HEK293 (cell line): ENCODE data around the gene CD99L2.
"Not testable (repeated sequence)": the region's sequence is repeated elsewhere in the genome, so short reads cannot be mapped to it uniquely, and the experiment has no call there.

Experiments used
- ZNF292 ChIP-seq: fragments of 450-650 bp; formaldehyde crosslinking; IDR thresholded peaks from 2 replicates; pipeline ENCODE4 v1.5.1; 2016; ENCODE audit warnings: low read depth, missing biosample characterization, missing genetic modification characterization, borderline replicate concordance
- ZNF302 ChIP-seq: fragments of 450-650 bp; formaldehyde crosslinking; IDR thresholded peaks from 2 replicates; pipeline ENCODE4 v1.5.1; 2016; ENCODE audit warnings: missing biosample characterization, missing genetic modification characterization, low read depth
- ZNF366 ChIP-seq: fragments of 450-650 bp; formaldehyde crosslinking; conservative IDR thresholded peaks from 2 replicates; pipeline ENCODE4 v1.5.1; 2016; ENCODE audit warnings: missing biosample characterization, missing genetic modification characterization
- TF ChIP-seq, protein P1 (sequence below): fragments of 450-650 bp; formaldehyde crosslinking; IDR thresholded peaks from 2 replicates; pipeline ENCODE4 v1.5.1; 2016; ENCODE audit warnings: missing biosample characterization, missing genetic modification characterization
- TF ChIP-seq, protein P2 (sequence below): fragments of 450-650 bp; formaldehyde crosslinking; IDR thresholded peaks from 2 replicates; pipeline ENCODE4 v1.5.1; 2016; ENCODE audit warnings: missing biosample characterization, missing genetic modification characterization
- TF ChIP-seq, protein P3 (sequence below): fragments of 450-650 bp; formaldehyde crosslinking; conservative IDR thresholded peaks from 2 replicates; pipeline ENCODE4 v1.5.1; 2016; ENCODE audit warnings: low read depth, missing biosample characterization, missing genetic modification characterization

DNA sequence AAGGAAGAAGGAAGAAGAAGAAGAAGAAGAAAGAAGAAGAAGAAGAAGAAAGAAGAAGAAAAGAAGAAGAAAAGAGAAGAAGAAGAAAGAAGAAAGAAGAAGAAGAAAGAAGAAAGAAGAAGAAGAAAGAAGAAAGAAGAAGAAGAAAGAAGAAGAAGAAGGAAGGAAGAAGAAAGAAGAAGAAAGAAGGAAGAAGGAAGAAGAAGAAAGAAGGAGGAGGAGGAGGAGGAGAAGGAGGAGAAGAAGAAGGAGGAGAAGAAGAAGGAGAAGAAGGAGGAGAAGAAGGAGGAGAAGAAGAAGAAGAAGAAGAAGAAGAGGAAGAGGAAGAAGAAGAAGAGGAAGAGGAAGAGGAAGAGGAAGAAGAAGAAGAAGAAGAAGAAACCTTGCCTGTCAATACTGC lies 74.1 kb downstream of the CD99L2 start:
- TF ChIP-seq, protein P1, sequence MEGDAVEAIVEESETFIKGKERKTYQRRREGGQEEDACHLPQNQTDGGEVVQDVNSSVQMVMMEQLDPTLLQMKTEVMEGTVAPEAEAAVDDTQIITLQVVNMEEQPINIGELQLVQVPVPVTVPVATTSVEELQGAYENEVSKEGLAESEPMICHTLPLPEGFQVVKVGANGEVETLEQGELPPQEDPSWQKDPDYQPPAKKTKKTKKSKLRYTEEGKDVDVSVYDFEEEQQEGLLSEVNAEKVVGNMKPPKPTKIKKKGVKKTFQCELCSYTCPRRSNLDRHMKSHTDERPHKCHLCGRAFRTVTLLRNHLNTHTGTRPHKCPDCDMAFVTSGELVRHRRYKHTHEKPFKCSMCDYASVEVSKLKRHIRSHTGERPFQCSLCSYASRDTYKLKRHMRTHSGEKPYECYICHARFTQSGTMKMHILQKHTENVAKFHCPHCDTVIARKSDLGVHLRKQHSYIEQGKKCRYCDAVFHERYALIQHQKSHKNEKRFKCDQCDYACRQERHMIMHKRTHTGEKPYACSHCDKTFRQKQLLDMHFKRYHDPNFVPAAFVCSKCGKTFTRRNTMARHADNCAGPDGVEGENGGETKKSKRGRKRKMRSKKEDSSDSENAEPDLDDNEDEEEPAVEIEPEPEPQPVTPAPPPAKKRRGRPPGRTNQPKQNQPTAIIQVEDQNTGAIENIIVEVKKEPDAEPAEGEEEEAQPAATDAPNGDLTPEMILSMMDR (tag by site-specific recombination): not testable (repeated sequence)
- TF ChIP-seq, protein P2, sequence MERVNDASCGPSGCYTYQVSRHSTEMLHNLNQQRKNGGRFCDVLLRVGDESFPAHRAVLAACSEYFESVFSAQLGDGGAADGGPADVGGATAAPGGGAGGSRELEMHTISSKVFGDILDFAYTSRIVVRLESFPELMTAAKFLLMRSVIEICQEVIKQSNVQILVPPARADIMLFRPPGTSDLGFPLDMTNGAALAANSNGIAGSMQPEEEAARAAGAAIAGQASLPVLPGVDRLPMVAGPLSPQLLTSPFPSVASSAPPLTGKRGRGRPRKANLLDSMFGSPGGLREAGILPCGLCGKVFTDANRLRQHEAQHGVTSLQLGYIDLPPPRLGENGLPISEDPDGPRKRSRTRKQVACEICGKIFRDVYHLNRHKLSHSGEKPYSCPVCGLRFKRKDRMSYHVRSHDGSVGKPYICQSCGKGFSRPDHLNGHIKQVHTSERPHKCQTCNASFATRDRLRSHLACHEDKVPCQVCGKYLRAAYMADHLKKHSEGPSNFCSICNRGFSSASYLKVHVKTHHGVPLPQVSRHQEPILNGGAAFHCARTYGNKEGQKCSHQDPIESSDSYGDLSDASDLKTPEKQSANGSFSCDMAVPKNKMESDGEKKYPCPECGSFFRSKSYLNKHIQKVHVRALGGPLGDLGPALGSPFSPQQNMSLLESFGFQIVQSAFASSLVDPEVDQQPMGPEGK (tag by site-specific recombination): not testable (repeated sequence)
- TF ChIP-seq, protein P3, sequence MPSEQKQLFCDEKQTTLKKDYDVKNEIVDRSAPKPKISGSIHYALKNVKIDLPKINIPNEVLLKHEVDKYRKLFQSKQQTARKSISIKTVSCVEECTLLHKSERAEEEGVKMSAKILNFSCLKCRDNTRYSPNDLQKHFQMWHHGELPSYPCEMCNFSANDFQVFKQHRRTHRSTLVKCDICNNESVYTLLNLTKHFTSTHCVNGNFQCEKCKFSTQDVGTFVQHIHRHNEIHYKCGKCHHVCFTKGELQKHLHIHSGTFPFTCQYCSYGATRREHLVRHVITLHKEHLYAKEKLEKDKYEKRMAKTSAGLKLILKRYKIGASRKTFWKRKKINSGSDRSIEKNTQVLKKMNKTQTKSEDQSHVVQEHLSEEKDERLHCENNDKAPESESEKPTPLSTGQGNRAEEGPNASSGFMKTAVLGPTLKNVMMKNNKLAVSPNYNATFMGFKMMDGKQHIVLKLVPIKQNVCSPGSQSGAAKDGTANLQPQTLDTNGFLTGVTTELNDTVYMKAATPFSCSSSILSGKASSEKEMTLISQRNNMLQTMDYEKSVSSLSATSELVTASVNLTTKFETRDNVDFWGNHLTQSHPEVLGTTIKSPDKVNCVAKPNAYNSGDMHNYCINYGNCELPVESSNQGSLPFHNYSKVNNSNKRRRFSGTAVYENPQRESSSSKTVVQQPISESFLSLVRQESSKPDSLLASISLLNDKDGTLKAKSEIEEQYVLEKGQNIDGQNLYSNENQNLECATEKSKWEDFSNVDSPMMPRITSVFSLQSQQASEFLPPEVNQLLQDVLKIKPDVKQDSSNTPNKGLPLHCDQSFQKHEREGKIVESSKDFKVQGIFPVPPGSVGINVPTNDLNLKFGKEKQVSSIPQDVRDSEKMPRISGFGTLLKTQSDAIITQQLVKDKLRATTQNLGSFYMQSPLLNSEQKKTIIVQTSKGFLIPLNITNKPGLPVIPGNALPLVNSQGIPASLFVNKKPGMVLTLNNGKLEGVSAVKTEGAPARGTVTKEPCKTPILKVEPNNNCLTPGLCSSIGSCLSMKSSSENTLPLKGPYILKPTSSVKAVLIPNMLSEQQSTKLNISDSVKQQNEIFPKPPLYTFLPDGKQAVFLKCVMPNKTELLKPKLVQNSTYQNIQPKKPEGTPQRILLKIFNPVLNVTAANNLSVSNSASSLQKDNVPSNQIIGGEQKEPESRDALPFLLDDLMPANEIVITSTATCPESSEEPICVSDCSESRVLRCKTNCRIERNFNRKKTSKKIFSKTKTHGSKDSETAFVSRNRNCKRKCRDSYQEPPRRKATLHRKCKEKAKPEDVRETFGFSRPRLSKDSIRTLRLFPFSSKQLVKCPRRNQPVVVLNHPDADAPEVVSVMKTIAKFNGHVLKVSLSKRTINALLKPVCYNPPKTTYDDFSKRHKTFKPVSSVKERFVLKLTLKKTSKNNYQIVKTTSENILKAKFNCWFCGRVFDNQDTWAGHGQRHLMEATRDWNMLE: not testable (repeated sequence)
- peak; percentile 85 for TF ChIP-seq ZNF366
- TF ChIP-seq ZNF302, ZNF292: not testable (repeated sequence)
